Stimulated activated CD4-positive, alpha-beta T cell treated with anti-CD3 and anti-CD28 coated beads, Interleukin-4, amount 100 ng/mL, for 48 hours (primary cell): ENCODE results near the gene TFEB.

Source experiments
- DNase-seq, 2 donors: peaks; one replicate each; pipeline ENCODE4 v3.0.0-alpha.2; 2020; ENCODE audit warnings: low read depth in 2 of 2

The TFEB gene

DNA sequence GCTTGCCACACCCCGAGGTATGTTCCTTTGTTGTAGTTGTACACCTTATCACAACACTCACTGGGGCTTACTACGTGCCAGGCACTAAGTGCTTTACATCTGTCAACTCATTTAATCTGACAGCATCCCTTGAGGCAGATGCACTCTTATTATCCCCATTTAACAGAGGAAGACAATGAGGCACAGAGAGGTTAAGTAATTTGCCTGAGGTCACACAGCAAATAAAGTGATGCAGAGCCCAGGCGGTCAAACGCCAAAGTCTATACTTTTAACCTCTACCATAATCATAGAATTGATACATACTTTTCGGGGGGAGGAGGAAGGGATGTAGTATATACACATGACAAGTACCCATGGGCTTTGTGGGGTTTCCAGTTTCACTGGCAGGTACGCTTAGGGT, 59.4 kb downstream of the TFEB start:
- DNase-seq: no peak

DNA sequence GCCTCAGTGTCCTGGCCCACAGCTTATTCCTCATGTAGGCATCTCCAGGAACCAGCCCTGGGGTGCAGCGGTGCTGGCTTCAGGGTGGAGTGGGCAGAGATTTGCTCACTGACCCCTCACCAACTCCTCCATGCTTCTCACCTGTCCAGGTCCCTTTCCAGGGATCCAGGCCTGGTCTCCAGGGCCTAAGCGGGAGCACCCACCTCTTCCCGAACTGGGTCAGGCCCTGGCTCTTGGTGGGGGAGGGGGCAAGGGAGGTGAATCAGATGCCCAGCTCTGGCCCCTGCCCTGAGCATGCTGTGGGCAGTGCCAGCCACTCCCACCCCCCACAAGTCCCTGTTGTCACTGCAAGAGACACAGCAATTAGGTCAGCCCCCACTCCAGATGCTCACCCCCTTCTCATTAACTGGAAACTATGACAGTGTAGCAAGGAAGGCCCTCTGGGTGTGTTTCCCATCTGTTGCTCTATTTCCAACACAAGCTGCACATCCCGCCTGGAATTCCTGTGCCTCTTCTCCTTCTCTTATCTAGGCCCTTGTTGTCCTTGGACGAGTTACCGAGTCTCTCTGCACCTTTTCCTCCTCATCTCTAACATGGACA, 60.1 kb downstream of the TFEB start:
- DNase-seq: no peak

DNA sequence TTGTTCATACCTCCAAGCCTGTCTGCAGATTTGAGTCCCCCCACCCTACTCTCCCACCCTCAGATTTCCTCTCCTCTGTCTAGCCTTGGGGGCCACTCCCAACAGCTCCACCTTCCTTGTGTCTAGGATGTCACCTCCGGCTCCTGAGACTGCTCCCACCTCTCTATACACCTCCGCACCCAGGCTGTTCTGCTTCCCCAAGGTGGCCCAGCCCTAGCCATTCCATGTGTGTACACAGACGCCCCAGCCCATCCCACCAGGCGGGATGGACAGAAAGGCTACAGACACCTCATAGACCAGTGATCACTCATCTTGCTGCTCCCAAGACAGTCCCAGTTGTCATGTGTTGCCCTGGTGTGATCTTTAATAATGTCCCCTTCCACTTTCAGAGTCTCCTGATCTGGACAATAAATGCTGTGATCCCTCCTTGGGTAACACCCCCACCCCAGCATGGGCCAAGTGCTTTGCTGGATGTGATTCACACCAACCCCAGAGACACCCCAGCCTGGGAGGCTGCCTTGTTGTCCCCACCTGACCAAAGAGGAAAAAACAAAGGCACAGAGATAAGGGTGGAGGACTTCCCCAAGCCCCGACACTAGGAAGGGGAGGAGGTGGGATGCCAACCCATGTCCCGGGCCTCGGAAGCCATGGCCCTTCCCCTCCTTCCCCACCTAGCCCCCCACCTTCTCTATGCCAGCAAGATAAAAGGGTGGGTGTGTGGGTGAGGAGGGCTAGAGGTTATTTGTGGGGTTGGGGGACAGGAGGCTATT, 61.0 kb downstream of the TFEB start:
- no peak for DNase-seq

DNA sequence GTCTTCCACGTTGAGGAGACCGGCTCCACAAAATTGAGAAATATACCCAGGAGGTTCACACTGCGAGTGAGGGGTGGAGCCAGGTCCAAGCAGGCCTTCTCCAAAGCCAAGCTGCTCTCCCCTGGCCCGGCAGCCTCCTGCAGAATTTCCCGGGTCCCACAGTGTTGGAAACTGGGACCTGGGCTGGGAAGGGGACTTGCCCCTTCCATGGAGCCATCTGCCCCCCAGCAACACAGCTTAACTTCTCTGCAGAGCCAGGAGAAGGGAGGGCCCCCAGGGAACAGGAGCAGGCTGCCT, 61.8 kb downstream of the TFEB start:
- DNase-seq: no peak

DNA sequence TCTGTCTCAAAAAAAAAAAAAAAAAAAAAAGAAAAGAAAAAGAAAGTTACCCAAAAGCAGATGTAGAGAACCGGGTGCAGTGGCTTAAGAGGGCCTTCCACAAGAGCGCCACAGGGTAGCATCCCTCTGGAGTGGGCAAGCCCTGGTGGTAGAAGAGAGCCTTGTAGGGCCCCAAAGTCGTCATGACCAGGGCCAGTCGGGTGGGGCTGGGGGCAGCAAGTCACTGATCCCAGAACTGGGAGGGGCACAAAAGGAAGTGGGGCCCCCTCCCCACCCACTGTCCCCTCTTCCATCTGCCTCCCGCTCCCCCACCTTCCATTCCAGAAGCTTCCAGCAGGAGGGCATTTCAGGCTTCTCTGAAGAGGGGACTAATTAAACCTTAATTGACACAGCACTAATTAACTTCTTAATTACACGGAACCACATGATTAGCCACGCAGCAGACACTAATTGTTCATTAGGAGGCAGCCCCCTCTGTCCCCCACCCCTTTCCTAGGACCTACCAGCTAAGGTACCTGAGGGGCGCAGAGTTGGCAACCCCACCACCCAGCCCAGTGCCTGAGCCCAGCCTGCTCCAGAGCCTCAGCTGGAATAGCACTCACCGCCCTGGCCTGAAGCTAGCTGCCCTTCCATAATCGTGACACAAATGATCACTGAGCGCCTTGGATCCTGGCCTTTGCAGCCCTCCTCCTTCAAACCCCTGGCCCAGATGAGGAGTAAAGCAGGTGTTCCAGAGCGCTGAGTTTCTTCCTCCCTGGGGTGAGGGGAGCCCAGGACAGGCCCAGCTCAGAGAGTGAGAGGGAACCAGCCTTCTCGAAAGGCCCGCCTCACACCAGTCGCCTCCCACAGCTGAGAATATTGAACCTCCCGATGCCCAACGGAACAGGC, 62.3 kb downstream of the TFEB start:
- no peak for DNase-seq

DNA sequence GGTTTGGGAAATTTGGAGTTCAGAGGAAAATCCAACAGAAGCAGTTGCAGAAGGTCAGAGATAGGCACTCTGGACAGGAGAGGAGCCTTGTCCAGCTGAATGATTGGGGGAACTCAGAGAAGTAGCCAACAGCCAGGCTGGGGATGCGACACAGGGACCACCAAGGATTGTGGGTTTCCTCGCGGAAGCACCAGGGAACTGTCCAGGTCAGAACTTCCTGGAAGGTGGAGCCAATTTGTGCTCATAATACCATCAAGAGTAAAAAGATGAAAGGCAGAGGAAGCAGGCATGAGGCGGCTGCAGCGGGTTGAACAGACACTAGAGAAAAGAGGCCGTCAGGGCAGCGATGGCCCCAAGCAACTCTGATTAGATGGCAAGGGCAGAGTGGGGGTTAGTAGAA, 63.4 kb downstream of the TFEB start:
- no peak for DNase-seq

DNA sequence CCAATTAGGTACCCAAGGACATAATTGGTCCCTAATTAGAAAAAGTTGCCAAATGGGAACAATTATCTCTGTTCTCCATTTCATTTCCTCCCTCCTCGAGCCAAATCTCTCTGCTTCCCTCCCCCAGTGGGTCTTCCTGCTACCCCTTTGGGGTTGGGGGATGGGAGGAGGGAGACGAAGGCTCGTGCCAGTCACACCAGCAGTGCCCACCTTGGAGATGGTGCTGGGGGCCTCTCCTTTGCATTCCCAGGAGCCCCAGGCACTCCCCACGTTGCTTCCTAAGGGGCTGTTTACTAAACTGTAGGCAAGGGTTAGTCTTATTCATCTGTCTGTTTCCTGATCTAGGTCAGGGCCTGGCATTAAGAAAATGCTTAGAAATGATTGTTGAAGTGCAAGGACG, 64.0 kb downstream of the TFEB start:
- DNase-seq: no peak

DNA sequence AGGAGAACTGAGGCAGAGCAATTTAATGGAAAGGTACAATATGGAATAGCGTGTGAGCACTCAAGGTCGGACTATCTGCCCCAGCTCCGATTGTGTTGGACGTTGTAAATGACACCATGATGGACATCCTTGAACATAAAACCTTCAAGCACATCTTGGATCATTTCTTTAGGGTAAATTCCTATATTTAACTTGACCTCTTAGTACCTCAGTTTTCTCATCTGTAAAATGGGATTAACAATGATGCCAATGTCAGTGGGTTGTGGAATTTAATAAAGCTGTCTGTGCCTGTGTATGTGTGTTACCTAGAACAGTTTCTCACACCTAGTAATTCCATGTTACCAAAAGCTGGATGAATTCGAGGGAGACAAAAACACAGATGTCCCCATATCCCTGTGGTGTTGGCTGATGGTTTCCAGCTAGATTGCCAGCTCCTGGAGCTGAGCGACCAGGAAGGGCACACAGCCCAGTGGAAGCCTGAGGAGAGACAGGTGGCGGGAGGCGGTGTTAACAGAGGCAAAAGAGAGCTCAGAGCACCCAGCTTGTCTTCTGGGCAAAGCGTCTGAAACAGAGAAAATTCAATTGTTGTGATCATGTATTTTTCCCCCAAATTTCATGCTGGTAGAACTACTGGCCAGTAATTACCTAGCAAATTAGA, 64.6 kb downstream of the TFEB start:
- no peak for DNase-seq

DNA sequence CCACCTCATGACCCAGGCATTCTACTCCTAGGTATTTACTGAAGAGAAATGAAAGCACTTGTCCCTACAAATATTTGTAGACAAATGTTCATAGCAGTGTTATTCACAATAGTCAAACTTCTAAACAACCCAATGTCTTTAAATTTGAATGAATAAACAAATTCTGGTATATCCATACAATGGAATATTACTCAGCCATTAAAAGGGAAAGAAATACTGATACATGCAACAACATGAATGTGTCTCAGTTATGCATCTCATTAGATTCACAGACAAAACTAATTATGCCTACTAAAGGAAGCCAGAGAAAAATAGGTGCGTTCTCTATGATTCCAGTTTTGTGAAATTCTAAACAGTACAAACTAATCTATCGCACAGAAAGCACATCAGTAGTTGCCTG, 66.4 kb downstream of the TFEB start:
- DNase-seq: no peak

DNA sequence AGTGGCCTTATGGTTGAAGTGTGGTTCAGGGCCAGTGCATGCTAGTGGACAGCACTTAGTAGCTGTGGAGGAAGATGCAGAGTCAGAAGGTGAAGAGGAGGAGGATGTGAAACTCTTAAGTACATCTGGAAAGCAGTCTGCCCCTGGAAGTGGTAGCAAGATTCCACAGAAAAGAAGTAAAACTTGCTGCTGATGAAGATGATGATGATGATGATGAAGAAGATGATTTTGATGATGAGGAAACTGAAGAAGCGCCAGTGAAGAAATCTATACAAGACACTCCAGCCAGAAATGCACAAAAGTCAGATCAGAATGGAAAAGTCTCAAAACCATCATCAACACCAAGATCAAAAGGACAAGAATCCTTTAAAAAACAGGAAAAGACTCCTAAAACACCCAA, 68.2 kb downstream of the TFEB start:
- no peak for DNase-seq

DNA sequence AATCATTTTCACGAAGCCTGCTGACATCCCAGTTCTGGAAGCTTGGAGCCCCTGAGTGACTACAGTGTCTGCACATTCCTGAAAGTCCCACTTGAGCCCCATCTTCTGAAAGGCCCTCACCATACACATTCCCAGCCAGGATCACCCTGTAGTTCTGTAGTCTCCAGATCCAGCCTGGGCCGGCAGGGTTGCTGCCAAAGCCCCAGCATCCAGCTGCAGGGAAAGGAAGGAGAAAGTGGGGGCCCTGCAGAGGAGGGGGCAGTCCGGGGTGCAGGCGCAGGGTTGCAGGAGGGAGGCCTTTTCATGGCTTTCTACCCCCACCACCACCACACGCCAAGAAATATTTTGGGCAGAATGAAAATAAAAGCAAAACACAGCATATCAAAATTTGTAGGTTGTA, 71.1 kb downstream of the TFEB start:
- DNase-seq: no peak

DNA sequence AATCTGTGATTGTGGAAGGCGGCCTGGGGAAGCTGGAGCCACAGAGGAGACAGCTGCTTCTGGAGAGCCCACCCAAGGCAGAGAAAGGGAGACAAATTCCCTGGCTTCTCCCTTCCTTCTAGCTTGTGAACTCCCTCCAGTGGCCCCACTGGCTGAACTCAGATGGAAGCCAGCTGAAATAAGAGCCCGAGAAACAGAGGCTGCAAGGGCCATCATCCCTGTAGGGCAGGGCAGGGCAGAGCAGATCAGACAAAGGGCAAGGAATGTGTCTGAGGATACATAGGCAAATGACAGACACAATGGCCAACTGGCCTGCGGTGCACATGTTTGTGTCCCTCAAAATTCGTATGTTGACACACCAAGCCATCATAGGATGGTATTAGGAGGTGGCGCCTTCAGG, 71.8 kb downstream of the TFEB start:
- no peak for DNase-seq

DNA sequence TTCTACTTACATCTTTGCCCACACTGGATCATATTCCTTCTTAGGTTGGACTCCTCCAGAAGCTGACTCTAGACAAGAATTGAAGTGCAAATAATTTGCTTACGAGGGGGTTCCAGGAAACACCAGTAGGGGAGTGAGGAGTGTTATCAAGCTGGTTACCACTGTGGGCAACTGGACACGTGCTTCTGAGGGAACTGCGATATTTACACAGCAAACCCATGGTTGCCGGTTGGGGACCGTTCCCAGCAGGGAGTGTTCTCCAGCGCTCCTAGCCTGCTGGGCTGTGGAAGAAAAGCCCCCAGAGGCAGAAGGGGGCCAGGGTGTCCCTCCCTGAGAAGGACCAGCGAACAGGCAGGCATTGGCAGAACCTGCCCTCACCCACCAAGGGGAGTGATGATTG, 75.5 kb downstream of the TFEB start:
- DNase-seq: no peak

DNA sequence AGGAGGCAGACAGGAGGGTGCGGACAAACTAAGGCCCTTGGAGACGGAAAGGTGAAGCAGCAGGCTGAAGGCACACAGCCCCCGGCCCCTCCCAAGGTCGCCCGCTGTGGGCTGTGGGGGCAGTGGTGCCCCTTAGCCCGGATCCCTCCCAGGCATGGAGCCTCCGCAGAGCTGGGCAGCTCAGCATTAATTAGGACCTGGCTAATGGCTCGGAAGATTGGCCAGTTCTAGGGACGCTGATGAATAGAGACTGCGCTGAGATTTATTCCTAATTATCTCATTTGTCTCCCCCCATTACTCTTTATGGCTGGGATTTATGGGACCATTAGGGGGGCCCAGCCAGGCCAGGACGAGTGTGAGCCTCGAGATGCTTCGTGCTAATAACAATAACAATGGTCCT, 76.8 kb downstream of the TFEB start:
- DNase-seq: no peak

DNA sequence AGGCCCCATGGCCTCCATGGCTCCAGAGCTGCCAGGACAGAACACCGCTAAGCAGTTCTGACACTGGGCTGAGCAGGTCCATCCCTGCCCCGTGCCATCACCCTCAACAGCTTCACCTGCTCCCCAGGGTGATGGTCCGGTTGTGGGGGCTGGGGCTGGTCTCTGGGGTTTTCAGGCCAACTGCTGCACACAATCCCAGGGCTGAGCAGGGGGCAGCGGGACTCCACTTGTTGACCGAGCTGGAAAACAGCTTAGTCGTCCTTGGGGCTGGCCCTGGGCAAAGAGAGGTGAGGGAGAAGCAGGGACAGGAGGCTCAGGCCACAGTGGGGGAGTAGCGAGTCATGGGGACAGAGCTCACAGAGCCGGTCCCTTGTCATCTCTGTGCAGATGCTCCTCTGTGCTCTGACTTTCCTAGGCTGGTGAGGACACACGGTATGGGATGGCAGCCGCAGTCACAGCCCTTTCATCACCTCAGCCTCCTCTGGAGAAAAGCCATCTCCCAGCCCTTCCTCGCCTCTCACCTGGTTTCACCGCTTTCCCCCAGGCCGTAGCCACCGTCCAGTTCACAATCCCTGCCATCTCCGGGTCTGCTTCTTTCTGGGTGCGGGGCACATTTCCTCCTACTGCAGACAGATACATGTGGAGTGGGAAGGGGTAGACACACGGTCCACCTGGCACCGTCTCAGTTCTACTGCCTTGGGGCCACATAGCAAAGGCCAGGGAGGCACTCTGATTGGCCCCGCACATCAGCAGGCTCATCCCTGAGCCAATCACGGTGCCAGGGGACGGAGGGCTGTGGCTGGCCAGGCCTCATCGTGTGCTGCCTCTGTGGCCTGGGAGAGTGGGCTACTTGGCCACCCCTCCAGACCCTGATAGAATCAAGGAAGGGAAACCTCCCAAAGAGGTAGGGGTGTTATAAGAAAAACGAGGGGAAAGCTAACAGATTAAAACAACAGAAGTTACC, 78.0 kb downstream of the TFEB start:
- DNase-seq: no peak

DNA sequence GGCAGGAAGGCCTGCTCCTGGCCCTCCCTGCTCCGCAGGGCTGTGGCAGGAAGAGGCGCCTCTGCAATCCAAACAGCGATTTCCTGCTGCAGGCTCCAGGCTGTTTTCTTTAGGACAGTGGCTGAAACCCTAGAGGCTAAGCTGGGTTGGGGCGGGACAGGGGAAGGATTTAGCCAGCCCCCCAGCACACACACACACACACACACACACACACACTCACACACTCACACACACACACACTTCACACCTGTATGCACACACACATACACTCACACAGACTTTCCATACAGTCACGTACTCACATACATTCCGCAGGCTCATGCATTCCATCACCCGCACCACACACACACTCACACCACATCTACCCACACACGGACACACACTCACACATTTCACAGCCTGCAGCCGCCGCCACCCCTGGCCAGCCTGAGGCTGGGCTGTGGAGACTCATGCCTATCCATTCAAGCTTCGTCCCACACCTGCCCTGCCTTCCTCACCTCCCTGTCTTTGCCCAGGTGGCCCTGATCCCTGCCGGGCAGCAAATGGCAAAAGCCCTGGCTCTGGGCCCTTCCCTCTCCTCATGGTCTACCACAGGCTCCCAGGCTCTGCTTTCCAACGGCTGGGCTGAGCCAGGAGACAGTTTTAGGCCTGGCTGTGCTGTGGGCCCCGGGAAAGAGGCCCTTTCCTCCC, 79.3 kb downstream of the TFEB start:
- no peak for DNase-seq

DNA sequence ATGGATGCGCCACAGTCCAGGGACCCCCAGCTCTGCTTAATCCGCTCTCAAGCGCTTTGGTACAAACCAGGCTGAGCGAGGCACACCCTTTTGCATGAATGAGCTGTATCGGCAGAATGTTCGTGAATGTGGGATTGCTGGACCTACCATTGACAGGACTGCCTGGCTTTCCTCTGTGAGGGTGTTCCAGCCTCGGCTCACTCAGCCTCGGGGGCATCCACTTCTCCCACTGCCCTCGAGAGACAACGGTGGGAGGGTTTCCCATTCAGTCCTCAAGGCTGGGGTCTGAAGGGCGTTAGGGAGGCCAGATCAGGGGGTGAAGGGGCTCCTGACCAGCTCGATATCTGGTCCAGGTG, 79.8 kb downstream of the TFEB start:
- no peak for DNase-seq

DNA sequence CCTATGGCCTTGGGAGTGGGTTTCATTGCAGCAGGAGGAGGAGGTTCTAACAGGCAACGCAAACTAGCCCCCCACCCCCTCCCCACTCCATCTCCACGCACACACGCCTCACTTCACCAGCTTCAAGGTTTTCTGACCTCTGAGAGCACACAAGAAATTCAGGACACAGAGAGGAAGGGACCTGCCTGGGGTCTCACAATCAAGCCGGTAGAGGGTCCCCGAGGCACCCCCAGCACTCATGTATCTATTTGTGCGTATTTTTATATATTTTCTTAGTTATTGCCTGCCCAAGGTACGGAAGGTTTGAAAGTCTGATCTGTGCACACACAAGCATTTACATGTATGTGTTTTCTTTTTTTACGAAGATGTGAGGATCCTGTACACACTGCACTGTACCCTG, 80.2 kb downstream of the TFEB start:
- no peak for DNase-seq

DNA sequence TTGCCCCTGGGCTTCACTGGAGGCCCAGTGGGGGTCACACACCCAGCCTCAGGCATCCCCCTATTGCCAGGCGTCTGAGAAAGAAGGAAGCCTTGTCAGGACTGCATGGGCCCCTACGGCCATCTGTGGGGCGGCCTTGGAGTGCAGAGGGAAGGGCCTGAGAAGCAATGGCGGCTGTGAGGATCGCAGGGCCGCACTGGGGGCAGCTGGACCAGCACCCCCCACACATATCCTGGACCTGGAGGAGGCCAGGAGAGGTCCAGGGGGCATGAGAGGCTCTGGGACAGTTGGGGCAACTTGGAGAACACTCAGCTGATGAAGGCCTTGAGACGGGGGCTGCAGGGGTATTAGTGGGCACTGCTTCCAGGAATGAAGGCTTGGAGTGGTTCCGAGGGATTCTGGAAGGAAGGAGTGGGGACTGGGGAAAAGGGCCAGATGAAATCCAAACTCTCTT, 80.7 kb downstream of the TFEB start:
- no peak for DNase-seq

DNA sequence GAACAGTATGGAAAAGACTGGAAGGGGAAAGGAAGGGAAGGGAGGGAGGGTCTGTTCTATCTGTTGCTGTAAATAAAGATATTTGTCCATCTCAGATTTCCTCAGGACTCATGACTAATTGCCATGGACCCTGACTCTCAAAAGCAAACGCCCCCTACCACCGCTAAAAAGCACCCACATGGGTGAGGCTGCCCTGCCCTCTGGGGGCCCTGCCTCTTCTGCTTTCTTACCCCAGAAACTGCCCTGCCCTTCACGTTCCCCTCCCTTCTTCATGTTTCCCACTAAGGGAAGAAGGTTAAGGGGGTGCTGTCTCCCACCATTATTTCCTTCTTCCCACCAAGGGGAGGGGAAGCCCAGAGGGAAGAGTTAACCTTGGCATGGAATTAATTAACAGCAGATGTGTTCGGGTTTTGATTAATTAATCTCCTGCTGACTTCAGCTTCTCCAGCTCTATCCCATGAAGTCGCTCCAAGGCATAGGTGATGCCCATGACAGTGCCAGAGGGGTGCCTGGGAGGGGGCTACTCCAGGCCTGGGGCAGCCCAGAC, 81.2 kb downstream of the TFEB start:
- no peak for DNase-seq
